Measurements from ENCODE around the gene CCDC86.
"Not testable (repeated sequence)": the region's sequence is repeated elsewhere in the genome, so short reads cannot be mapped to it uniquely, and the experiment has no call there.

Gene CCDC86

GRCh38 chr11:60841797-60842667 is at the start of gene CCDC86:
Gene CCDC86, plus strand, starts transcription at chr11:60842113. Its CDS starts 12 bp downstream, at chr11:60842125.
- peak; percentile 97 to 99 for DNase-seq

DNA sequence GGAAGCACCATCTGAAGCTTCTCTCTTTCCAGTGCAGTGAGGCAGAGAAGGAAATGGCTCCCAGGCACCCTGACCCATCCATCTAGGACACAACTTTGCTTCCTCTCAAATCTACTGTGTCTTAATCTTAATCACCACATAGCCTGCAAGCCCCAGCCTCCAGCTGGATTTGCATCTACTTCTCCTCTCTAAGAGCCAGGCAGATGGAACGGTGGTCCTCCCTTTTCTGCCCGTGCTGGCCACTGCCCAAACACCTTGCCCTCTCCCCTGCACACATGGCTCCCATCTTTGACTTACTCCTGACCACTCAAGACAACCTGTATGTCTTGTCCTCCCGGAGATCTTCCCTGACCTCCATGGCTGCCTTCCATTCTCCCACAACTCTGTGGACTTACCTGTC is 49.4 kb upstream of the CCDC86 start:
- DNase-seq, result no peak

- DNase-seq, result no peak
Observed at GRCh38 chr11:60795291-60795690, 46.6 kb upstream of the CCDC86 start.

DNA sequence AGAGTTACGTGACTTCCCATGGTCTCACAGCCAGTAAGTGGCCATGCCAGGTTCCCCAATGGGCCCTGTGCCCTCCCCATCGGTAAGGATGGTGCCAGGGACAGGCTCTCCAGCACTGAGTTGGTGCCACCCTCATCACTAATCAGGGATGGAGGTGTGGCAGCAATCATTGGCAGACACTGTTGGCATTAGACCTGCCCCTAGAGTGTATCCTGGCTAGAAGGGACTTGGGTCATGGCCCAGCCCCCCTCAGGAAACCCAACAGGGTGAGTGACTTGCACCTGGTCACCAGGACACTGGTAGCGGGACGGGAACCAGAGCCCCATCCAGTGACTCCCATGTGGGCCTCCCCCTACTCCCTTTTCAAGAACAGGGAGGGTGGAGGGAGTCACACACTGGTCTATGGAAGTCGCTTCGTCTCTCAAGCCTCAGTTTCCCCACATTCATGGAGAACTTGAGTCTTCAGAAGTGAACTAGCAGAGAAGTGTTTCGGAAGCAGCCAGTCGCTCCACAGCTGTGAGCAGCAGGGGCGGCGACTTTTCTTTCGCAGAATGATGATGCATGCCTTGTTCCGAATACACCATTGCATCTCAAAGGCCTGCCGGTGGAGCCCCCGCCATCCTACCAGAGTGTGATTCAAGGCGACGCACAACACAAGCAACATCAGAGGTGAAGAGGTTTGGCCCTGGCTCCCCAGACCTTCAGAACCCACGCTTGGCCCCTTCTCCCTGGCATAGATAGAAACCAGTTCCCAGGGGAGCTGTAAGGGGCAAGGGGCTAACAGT is 43.9 kb upstream of the CCDC86 start:
- DNase-seq, result no peak

GRCh38 chr11:60798631-60799030 is 43.3 kb upstream of the CCDC86 start:
- DNase-seq, result no peak

DNA sequence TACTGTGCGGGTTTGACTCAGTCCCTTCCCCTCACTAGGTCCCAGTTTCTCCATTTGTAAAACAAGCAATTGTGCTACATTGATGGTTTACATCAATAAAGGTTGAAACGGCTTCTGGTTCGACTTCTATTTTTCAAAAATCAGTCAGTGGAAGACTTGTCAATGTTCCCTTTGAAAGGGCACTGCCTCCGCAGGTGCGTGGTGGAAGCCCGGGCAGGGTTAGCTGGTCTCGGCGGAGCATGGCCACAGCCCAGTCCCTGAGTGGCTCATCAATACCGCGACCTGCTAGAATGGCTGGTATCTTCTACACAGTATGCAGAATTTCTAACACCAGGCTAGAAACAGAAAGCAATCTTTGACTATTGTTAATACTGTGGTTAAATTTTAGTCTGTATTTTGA is 40.7 kb upstream of the CCDC86 start:
- DNase-seq, result no peak

- no peak for DNase-seq
Observed at GRCh38 chr11:60803273-60803936, 38.5 kb upstream of the CCDC86 start.

- DNase-seq, result no peak
Observed at GRCh38 chr11:60809249-60809648, 32.7 kb upstream of the CCDC86 start.

GRCh38 chr11:60809691-60810090 is 32.2 kb upstream of the CCDC86 start:
- DNase-seq, result no peak

DNA sequence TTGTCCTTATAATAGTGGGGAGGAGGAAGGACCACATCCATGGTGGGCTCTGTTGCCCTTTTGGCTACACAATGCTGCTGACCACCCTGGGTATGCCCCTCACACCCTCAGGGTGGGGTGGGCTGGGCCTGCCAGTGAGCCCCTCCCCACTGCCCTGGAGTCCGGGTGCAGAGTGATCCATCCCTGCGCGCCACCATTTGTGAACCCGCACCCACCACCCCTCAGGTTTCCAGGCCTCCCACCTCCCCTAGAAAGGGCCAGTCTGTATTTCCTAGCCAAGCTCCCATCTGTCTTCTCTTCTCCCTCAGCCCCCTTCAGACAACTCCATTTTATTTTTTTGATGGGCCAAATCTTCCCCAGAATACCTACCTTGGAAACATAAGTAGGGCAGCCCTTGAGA is 31.8 kb upstream of the CCDC86 start:
- no peak for DNase-seq

GRCh38 chr11:60810569-60810968 is 31.3 kb upstream of the CCDC86 start:
- DNase-seq, result no peak

DNA sequence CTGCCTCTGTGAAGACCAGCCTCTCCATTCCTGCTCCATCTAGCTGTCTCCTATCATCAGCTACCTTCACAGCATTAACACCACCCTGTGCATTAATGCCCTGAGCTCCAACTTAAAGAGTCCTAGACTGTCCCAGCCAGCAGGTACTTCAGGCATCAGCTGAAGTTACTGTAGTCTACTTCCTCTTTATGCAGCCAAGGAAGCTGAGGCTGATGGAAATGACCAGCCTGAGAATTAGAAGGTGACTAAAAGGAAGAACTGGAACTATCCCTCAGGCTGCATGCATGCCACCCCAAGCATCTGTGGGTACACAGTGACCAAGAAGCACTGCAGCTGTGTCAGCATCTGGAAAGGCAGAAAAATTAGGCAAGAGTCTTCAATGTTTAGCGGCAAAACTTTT is 28.6 kb upstream of the CCDC86 start:
- DNase-seq, result no peak

DNA sequence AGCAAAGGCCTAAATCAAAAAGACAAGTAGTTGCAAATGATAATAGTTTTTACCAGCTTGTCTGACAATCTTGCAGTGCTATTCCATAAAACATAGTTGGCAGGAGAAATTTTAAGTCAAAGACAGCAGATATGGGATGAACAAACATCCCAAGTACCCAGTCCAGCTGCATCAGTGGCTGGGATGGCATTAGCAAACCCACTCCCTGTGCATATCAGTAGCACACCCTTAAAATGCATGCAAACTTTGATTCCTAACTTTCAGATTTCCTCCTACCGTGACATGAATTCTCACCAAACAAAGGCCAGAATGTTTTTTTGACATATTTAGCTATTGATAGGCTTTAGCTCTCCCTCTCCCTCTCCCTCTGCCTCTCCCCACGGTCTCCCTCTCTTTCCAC is 27.8 kb upstream of the CCDC86 start:
- no peak for DNase-seq

- DNase-seq, result no peak
Observed at GRCh38 chr11:60816590-60817157, 25.2 kb upstream of the CCDC86 start.

GRCh38 chr11:60818057-60818456 is 23.9 kb upstream of the CCDC86 start:
- no peak for DNase-seq

DNA sequence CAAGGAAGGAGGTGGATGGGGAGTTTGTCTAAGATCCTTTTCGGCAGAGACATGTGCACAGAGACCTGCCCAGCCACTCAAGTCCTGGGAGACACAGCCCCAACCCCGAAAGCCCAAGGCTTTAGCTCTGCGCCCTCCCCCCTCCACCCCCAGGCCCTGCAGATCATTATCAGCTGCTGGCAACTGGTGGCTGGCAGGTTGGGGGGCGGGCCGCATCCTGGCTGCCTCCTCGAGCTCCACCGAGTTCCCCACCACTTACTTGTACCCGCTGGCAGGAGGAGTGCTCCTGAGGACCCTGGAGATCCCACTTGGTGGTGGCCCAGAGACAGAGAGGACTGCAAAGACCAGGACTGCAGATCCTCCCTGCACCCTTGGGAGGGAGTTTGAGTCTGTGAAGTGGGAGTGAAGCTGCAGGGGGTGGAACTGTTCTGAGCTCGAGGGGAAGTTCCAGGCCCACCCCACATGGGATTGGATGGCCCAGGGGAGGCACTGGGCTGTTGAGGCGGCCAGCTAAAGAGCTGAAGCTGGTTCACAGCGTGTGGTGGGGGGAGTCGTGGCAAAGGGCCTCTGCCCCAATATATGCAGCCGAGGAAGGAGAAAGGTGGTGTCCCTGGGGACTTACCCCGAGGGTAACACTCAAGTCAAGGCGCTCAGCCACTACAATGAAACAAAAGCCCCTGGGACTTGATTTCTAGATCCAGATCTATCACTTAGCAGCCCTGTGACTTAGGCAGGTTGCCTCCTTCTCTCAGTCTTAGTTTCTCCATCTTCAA is 19.9 kb upstream of the CCDC86 start:
- DNase-seq, result no peak

- DNase-seq, result not testable (repeated sequence)
Observed at GRCh38 chr11:60823745-60824306, 18.1 kb upstream of the CCDC86 start.

DNA sequence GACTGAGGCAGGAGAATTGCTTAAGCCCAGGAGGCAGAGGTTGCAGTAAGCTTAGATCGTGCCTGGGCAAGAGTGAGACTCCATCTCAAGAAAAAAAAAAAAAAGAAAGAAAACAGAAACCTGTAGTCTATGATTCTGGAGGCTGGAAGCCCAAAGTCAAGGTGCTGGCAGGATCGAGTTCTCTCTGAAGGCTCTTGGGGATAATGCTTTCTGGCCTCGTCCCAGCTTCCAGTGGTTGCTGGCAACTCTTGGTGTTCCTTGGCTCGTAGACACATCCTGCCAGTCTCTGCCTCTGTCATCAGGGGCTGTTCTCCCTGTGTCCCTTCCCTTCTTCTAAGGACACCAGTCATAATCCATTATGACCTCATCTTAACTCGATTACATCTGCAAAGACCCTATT is 16.8 kb upstream of the CCDC86 start:
- no peak for DNase-seq

GRCh38 chr11:60825790-60826189 is 16.1 kb upstream of the CCDC86 start:
- no peak for DNase-seq

- no peak for DNase-seq
Observed at GRCh38 chr11:60830478-60831142, 11.3 kb upstream of the CCDC86 start.

- DNase-seq, result peak; percentile 71 to 79
Observed at GRCh38 chr11:60831143-60831500, 10.8 kb upstream of the CCDC86 start.

Measured in activated CD4-positive, alpha-beta T cell treated with anti-CD3 and anti-CD28 coated beads for 4 hours (primary cell).